WTC11 (cell line): ENCODE results near the gene ABCB1.

ENCODE experiments used
- CTCF ChIP-seq: fragments of 200-600 bp; IDR thresholded peaks from 2 replicates; pipeline ENCODE4 v1.8.0; 2022; ENCODE audit warnings: antibody characterized with exemption
- MYBL2 ChIP-seq: sonication (generic); formaldehyde crosslinking; IDR thresholded peaks from 2 replicates; pipeline ENCODE4 v1.8.1; 2023; ENCODE audit warnings: mild to moderate bottlenecking, moderate library complexity, missing genetic modification reagents
- NR1H2 ChIP-seq: sonication (generic); formaldehyde crosslinking; IDR thresholded peaks from 2 replicates; pipeline ENCODE4 v1.9.0; 2021; ENCODE audit warnings: mild to moderate bottlenecking, moderate library complexity, missing genetic modification reagents
- NR3C1 ChIP-seq: sonication (generic); formaldehyde crosslinking; conservative IDR thresholded peaks from 2 replicates; pipeline ENCODE4 v1.8.1; 2023; ENCODE audit warnings: low read depth, mild to moderate bottlenecking, missing genetic modification reagents
- TEAD1 ChIP-seq: sonication (generic); formaldehyde crosslinking; IDR thresholded peaks from 2 replicates; pipeline ENCODE4 v1.8.0; 2022; ENCODE audit warnings: mild to moderate bottlenecking, missing genetic modification reagents
- TEAD4 ChIP-seq: sonication (generic); formaldehyde crosslinking; IDR thresholded peaks from 2 replicates; pipeline ENCODE4 v1.8.0; 2022; ENCODE audit warnings: mild to moderate bottlenecking, missing genetic modification reagents
- USF1 ChIP-seq: sonication (generic); formaldehyde crosslinking; IDR thresholded peaks from 2 replicates; pipeline ENCODE4 v1.8.0; 2022; ENCODE audit warnings: mild to moderate bottlenecking, missing genetic modification reagents
- ZBTB21 ChIP-seq: sonication (generic); formaldehyde crosslinking; IDR thresholded peaks from 2 replicates; pipeline ENCODE4 v1.8.1; 2023; ENCODE audit warnings: mild to moderate bottlenecking, missing genetic modification reagents, borderline replicate concordance
- ZNF121 ChIP-seq: sonication (generic); formaldehyde crosslinking; IDR thresholded peaks from 2 replicates; pipeline ENCODE4 v1.8.0; 2023; ENCODE audit warnings: missing genetic modification reagents
- ZNF232 ChIP-seq: sonication (generic); formaldehyde crosslinking; IDR thresholded peaks from 2 replicates; pipeline ENCODE4 v1.8.0; 2022; ENCODE audit warnings: mild to moderate bottlenecking, missing genetic modification reagents
- ZNF512 ChIP-seq: sonication (generic); formaldehyde crosslinking; IDR thresholded peaks from 2 replicates; pipeline ENCODE4 v1.8.1; 2022; ENCODE audit warnings: missing genetic modification reagents, borderline replicate concordance
- TF ChIP-seq, protein P1 (sequence below): sonication (generic); formaldehyde crosslinking; IDR thresholded peaks from 2 replicates; pipeline ENCODE4 v1.8.1; 2023; ENCODE audit warnings: mild to moderate bottlenecking, missing genetic modification reagents, moderate library complexity
- TF ChIP-seq, protein P2 (sequence below): sonication (generic); formaldehyde crosslinking; IDR thresholded peaks from 2 replicates; pipeline ENCODE4 v1.8.1; 2022; ENCODE audit warnings: low read depth, missing genetic modification reagents, borderline replicate concordance

- TF ChIP-seq CTCF (no peak), TEAD1 (no peak), ZBTB21 (CRISPR knock-in tag) (no peak), ZNF121 (CRISPR knock-in tag) (no peak), ZNF232 (CRISPR knock-in tag) (no peak), MYBL2 (CRISPR knock-in tag) (no peak), ZNF512 (CRISPR knock-in tag) (no peak), NR1H2 (CRISPR knock-in tag) (no peak), NR3C1 (no peak), TEAD4 (no peak), USF1 (CRISPR knock-in tag) (no peak)
- TF ChIP-seq, protein P1, sequence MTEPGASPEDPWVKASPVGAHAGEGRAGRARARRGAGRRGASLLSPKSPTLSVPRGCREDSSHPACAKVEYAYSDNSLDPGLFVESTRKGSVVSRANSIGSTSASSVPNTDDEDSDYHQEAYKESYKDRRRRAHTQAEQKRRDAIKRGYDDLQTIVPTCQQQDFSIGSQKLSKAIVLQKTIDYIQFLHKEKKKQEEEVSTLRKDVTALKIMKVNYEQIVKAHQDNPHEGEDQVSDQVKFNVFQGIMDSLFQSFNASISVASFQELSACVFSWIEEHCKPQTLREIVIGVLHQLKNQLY, result no peak
- TF ChIP-seq, protein P2, sequence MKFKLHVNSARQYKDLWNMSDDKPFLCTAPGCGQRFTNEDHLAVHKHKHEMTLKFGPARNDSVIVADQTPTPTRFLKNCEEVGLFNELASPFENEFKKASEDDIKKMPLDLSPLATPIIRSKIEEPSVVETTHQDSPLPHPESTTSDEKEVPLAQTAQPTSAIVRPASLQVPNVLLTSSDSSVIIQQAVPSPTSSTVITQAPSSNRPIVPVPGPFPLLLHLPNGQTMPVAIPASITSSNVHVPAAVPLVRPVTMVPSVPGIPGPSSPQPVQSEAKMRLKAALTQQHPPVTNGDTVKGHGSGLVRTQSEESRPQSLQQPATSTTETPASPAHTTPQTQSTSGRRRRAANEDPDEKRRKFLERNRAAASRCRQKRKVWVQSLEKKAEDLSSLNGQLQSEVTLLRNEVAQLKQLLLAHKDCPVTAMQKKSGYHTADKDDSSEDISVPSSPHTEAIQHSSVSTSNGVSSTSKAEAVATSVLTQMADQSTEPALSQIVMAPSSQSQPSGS (CRISPR knock-in tag), result no peak
Measured at GRCh38 chr7:87476179-87476557, 124.5 kb downstream of the ABCB1 start.
